Keratinocyte (primary cell): ENCODE data around the gene PAGR1.

Source experiments
- CTCF ChIP-seq, 3 experiments: IDR thresholded peaks in 1 of 3; conservative IDR thresholded peaks in 1 of 3; optimal IDR thresholded peaks in 1 of 3; 2 replicates in 2 of 3; 3 replicates in 1 of 3; pipeline versions ENCODE3 to v1.5.1; 2011; ENCODE audit warnings: low read length in 3 of 3, mild to moderate bottlenecking in 3 of 3, moderate library complexity in 2 of 3, control low read depth in 1 of 3, inconsistent platforms in 1 of 3; ENCODE audit not compliant: insufficient read depth in 2 of 3; ENCODE audit errors: extremely low read depth in 1 of 3
- EZH2 ChIP-seq: IDR thresholded peaks from one replicate; pipeline ENCODE4 v1.6.1; 2012; ENCODE audit warnings: inconsistent platforms, mild to moderate bottlenecking, low read length, moderate library complexity

GRCh38 chr16:29820730-29821642, 5.0 kb downstream of the PAGR1 start:
- TF ChIP-seq CTCF (optimal IDR thresholded peaks at IDR 0.05 in 1 of 3, IDR thresholded peaks at IDR 0.05 in 1 of 3, conservative IDR thresholded peaks at IDR 0.05 in 1 of 3; ENCODE audit: extremely low read depth in 1 of 3, insufficient read depth in 2 of 3, low read length in 3 of 3) (no peak), EZH2 (no peak)
